ENCODE measurements around the gene FBXW12.
A peak's percentile ranks its signal among the peaks of the same experiment; 100 is the strongest.
"Not testable (repeated sequence)": the region's sequence is repeated elsewhere in the genome, so short reads cannot be mapped to it uniquely, and the experiment has no call there.

Gene FBXW12

DNA sequence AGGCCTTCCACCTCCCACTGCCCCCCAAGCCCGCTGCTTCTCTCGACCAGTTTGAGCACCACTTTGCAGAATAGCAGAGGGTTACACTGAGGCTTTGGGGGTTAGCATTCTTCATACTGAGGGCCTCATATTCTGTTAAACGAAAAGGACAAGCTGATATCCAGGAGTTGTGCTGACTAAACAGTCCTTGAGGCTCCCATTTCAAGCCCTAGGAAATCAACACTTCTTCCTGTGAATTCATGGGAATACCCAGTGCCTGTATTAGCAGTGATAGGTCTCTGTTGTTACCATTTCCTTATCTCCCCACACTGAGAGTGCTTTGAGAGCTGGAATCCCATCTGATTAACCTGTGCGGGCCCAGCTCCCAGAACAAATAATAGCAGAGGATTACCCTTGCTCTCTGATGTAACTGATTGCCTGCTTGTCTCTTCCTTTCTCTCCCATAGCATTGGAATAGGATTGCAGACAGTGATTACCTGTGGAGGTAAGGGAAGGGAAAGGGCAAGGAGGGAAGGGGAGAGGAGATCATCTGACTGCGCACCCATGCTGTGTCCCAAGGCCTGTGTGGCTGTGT lies 930 bp downstream of the FBXW12 start:
- DNase-seq (ENCODE audit: low spot score), result no peak

DNA sequence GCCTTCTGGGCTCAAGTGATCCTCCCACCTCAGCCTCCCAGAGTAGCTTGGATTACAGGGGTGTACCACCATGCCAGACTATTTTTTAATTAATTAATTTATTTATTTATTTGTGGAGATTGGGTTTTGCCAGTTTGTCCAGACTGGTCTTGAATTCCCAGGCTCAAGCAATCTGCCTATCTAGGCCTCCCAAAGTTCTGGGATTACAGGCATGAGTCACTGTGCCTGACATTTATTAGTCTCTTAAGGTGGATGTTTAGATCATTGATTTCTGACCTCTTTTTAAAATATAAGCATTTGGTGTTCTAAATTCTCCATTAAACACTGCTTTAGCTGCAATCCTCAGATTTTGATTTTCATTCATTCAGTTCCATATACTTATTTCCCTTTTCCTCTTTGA lies 15.6 kb downstream of the FBXW12 start:
- DNase-seq (ENCODE audit: low spot score), result no peak

- no peak for DNase-seq (ENCODE audit: low spot score)
These were observed 16.9 kb downstream of the FBXW12 start for GRCh38 chr3:48388966-48389365.

GRCh38 chr3:48394391-48394790 lies 22.4 kb downstream of the FBXW12 start:
- DNase-seq (ENCODE audit: low spot score), result no peak

- DNase-seq (ENCODE audit: low spot score), result no peak
These were observed 23.7 kb downstream of the FBXW12 start for GRCh38 chr3:48395714-48396113.

- DNase-seq (ENCODE audit: low spot score), result no peak
These were observed 26.0 kb downstream of the FBXW12 start for GRCh38 chr3:48397767-48398681.

DNA sequence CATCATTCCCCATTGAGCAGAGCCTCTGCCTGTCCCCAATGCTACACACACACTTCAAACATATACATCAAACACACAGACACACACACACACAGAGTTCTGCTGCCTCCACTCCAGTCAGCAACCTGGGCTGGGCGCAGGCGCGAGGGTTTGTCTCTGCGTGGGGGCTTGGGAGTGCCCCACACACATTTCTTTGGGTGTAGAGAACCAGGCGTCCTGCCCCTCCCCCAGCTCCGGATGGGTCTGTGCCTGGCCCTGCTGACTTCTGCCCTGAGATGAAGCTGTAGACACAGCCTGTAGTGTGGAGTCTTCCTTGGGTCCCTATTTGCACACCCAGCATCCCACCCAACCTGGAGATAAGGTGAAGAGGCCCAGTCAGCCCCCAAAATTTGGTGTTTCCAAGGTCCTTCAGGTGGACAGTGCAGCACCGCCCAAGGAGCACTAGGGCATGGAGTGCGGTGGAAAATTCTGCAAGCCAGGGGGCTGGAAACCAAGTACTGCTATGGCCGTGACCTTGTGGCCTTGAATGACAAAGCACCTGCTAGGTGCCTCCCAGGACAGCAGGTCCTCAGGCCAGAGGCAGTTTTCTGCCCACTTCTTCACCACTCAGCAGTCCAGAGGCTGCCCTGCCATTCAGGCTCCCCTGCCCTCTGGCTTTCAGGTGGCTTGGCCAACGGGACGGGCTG lies 26.8 kb downstream of the FBXW12 start:
- DNase-seq (ENCODE audit: low spot score), result no peak

DNA sequence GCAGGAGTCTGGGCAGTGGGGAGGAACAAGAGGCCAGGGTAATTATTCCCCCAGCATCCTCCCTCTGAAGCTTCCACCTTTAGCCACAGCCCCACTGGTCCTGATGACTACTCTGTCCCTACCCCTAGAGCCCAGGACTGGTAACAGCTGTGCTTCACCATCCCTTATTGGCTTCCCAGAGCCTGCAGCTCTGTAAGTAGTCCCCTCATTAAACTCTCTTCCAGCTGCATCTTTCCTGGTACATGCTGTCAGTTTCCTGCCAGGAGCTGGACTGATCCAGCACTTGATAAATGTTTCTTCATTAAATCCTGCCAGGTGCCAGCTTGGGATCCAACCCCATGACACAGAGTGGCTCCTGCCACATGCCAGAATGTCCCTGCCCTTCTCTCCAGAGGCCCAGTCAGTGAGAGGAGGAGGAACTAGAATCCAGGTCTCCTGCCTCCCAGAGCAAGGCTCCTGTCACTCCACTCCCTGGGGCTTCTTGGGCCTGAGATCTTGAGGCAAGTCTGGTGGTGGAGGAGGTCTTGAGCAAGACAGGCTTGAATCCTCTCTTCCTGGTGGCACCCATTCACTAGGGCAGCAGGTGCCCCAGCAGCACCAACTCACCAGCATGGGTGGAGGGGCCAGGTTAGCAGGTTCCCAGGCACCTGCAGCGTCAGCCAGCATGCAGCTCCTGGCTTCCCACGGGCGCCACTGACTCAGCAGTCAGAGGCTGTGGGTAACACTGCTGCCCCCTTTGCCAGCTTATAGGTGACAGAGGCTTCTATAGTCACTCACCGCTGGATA lies 27.6 kb downstream of the FBXW12 start:
- peak; percentile 23 for DNase-seq (ENCODE audit: low spot score)

DNA sequence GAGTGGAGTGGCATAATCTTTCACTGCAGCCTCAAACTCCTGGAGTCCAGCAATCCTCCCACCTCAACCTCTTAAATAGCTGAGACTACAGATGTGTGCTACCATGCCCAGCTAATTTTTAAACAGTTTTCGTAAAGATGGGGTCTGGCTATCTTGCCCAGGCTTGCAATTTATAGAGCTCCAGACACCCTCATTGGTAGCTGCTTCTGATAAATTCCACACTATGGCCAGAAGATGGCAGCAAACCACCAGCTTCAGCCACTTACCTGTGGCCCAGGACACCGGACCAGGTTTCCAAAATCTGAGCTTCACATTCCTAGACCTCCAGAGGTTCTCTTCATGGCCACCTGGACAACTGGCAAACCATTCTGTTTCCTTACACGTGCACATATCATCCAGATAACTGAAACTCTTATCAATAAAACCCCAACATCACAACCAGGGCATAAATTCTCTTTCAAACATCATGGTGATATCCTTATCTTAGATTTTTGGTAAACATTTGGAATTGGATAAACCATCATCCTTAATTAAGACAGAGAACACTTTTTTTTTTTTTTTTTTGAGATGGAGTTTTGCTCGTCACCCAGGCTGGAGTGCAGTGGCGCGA lies 28.9 kb downstream of the FBXW12 start:
- DNase-seq (ENCODE audit: low spot score), result peak; percentile 76

GRCh38 chr3:48401434-48401901 lies 29.4 kb downstream of the FBXW12 start:
- DNase-seq (ENCODE audit: low spot score), result not testable (repeated sequence)

- peak; percentile 80 for DNase-seq (ENCODE audit: low spot score)
These were observed 30.3 kb downstream of the FBXW12 start for GRCh38 chr3:48402281-48402732.

DNA sequence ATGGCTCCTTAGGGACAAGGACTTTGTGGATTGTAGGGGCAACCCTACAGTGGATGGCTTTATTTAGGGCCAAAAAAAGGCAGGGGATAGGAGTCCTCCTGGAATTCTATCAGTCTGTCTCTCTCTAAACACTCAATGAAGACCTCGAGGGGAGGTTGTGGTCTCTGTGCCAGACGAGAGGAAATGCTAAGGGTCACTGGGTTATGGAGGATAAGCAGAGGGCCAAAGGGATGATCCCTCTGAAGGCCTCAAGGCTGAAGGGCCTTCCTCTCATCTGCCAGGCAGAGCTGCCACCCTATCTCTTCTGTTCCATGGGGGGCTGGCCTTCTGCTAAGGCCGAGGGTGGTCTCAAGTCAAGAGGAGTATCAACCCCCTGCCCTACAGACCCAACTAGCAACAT lies 30.9 kb downstream of the FBXW12 start:
- no peak for DNase-seq (ENCODE audit: low spot score)

DNA sequence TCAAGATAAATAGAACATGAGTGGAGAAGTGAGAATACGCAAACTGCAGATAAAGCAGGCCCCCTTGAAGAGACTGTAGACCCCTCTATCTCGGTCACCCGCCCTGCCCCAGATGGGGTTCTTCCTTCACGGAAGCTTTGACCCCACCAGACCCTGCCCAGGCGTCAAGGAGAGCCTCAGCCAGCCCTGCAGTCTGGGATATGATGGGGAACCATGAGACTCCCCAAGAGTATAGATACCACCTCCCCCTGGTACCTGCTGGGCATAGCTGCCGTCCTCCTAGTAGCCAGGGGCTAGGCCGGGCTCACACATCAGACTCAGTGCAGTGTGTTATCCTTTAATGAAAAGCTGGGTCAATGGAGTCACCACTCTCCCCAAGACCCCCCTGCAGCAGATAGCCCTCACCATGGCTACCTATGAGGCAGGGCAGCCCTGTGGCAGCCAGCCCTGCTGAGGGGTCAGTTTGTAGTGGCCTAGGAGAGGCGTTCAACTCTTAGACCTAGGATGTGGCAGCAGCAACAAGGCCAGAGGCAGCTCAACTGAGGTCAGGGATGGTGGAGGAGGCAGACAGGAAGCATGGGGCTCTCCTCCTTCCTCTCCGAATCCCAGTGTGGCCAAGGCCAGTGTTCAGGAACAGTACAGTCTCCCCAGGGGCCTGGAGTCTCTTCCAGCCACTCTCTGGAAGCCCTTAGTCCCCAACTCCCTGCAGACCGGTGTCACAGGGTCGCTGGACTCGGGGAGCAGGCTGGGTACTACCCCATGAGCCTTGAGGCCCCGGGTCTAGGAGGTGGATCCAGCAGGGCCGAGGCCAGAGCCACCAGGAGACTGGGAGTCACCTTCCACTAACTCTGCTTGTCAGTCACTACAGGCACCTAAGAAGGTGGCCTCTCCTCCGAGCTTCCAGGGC lies 31.8 kb downstream of the FBXW12 start:
- no peak for DNase-seq (ENCODE audit: low spot score)

DNA sequence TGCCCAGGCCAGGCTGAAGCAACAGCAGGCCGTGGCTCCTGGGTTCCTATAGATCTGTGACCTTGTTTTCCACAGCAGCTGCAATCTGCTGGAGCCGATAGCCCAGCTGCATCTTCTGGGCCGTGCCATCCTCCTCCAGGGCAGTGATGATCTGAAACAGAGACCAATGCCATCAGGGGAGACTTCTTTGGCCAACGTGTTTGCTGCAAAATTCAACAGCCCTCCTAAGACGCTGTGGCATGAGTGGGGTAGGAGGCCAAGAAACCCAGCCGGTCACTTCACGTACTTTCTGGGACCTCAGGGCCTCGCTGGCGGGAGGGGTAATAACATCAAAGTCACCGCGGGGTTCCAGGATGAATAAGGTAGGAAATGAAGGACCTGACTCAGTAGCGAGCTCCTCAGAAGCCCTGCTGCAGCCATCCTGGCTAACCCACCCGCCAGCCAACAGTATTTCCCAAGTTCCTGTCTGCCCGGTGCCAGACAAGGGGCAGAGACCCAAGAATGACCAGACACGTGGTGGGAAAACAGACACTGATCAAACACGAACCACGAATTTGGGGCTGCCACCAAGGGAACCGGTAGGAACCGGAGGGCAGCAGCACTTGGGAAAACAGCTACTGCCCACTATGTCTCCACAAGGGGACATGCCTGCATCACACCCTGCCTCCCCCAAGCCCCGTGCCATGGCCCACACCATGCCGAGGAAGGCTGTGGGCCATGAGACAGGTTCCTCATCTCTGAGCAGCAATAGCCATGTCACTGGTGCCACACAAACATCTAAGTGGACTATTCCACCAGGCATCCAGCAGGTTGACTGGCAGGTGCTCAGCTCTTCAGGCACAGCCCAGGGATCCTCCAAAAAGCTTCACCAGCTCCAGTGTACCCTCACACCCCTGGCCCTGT lies 32.7 kb downstream of the FBXW12 start:
- DNase-seq (ENCODE audit: low spot score), result no peak

DNA sequence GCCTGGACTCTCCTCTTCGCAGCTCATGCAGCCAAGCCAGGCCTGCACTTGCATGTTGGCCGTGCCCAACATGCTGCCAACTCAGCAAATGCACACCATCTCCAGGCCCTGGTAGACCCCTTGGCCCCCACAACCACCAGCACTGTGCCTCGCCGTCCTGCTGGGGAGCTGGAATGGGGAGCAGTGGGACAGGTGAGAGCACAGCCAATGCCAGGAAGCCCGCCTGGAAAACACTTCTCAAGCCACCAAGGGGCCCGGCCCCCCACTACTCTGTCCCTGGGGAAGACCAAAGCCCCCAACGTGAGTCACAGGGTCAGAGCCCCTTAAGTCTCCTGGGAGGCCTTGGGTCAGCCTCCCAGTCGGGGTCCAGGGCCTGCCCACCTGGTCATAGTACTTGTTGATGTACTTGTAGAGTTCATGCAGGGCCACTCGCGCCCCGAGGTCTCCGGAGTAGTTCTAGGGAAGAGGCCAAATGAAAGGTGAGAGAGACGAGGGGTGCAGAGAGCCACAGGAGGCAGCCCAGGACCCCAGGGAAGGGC lies 33.4 kb downstream of the FBXW12 start:
- DNase-seq (ENCODE audit: low spot score), result no peak

GRCh38 chr3:48405971-48406370 lies 34.0 kb downstream of the FBXW12 start:
- DNase-seq (ENCODE audit: low spot score), result no peak

- no peak for DNase-seq (ENCODE audit: low spot score)
These were observed 34.7 kb downstream of the FBXW12 start for GRCh38 chr3:48406443-48407431.

DNA sequence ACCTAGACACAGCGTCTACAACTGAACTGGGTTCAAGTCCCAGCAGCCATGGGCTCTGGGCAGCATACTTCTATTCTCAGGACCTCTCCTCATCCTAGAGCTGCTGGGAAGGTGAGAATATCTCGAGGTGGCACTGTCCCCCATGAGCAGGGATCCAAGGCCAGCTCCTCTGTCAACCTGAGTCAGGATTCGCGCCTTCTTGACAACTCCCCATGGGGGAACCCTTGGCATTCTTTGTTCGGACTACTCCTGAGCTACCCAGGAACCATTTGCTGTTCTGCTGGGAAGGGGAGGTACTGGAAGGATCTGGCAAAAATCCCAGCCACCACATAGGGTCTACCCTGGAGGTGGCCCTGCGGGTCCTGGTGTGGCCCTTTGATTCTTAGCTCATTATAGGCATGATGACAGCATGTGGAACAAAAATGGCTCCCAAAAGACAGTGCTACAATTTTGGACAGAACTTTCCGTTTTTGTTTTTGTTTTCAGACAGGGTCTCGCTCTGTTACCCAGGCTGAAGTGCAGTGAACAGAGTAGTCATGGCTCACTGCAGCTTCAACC lies 35.6 kb downstream of the FBXW12 start:
- DNase-seq (ENCODE audit: low spot score), result no peak
